Thymus (tissue), 11 donors: Measurements from ENCODE around the gene CEP63. TPM values are rescaled to one million over a fixed set of nuclear protein-coding genes. Genes with fewer than 3 reads are reported as not detected.
A peak's percentile ranks its signal among the peaks of the same experiment; 100 is the strongest.

ENCODE experiments used
- DNase-seq, 9 donors: peaks; one replicate each; pipeline ENCODE4 v3.0.0-alpha.2; 2013; ENCODE audit warnings: low spot score in 9 of 9, low read depth in 6 of 9, missing footprints in 1 of 9
- H3K27ac ChIP-seq, 2 donors: one replicate each; pipeline ENCODE4 v1.5.1; 2013; ENCODE audit warnings: control low read depth in 1 of 2, low read depth in 1 of 2, low read length in 1 of 2, mild to moderate bottlenecking in 1 of 2, moderate library complexity in 1 of 2
- H3K27me3 ChIP-seq, 2 donors: one replicate each; pipeline ENCODE4 v1.5.1; 2013; ENCODE audit warnings: low read length in 1 of 2; ENCODE audit not compliant: control insufficient read depth in 2 of 2, insufficient read depth in 1 of 2
- H3K36me3 ChIP-seq, 2 donors: one replicate each; pipeline ENCODE4 v1.5.1; 2013; ENCODE audit warnings: low read length in 1 of 2, mild to moderate bottlenecking in 1 of 2, moderate library complexity in 1 of 2; ENCODE audit not compliant: control insufficient read depth in 2 of 2, insufficient read depth in 2 of 2
- H3K4me1 ChIP-seq, 2 donors: one replicate each; pipeline ENCODE4 v1.5.1; 2013; ENCODE audit warnings: low read length in 2 of 2; ENCODE audit not compliant: control insufficient read depth in 2 of 2, insufficient read depth in 2 of 2
- H3K4me3 ChIP-seq, 2 donors: one replicate each; pipeline ENCODE4 v1.5.1; 2013; ENCODE audit warnings: low read length in 2 of 2, control low read depth in 1 of 2, mild to moderate bottlenecking in 1 of 2
- H3K9me3 ChIP-seq, 2 donors: one replicate each; pipeline ENCODE4 v1.5.1; 2013; ENCODE audit warnings: low read length in 1 of 2, mild to moderate bottlenecking in 1 of 2; ENCODE audit not compliant: control insufficient read depth in 2 of 2, insufficient read depth in 1 of 2
- WGBS: extraction: QIAGEN DNeasy Blood & Tissue Kit; methylation state at CpG from one replicate; pipeline ENCODE4 v1.1.7; 2013; 5-methylcytosine and 5-hydroxymethylcytosine counted together
- polyA plus RNA-seq: library from polyadenylated mRNA; stranded (reverse); fragments of 200-250 nt; gene quantifications from one replicate; pipeline ENCODE4 v1.2.3, GENCODE V29; 2013
- total RNA-seq: library from RNA; stranded (reverse); fragments of 120-200 nt; gene quantifications from one replicate; pipeline ENCODE4 v1.2.4, GENCODE V29; 2013
- donor health status: healthy.

CEP63 gene
- total and polyA plus RNA-seq, 2 donors, result 31.7 to 37.1 TPM

GRCh38 chr3:134474956-134475355 lies 10.9 kb upstream of the CEP63 start:
- Histone ChIP-seq H3K36me3 (peaks cover 6 to 32% of the 10 kb centered on the region in 2 donors), H3K27ac (no peak overlapping the region), H3K9me3 (no peaks in the 10 kb centered on the region), H3K4me1 (peaks cover 0 to 2% of the 10 kb centered on the region in 2 donors), H3K27me3 (no peaks in the 10 kb centered on the region), H3K4me3 (no peak overlapping the region)
- WGBS, result 96% methylated on average over 5 of the region's 5 CpGs
- no peak for DNase-seq

- no peak overlapping the region for H3K27ac ChIP-seq
- 93% methylated on average over 4 of the region's 4 CpGs for WGBS
- H3K9me3 ChIP-seq, result no peaks in the 10 kb centered on the region
- peaks cover 0 to 2% of the 10 kb centered on the region in 2 donors for H3K4me1 ChIP-seq
- H3K36me3 ChIP-seq, result peaks cover 16 to 44% of the 10 kb centered on the region in 2 donors
- no peak for DNase-seq
- no peak overlapping the region for H3K4me3 ChIP-seq
- no peaks in the 10 kb centered on the region for H3K27me3 ChIP-seq
Measured at GRCh38 chr3:134476306-134476705, 9.6 kb upstream of the CEP63 start.

DNA sequence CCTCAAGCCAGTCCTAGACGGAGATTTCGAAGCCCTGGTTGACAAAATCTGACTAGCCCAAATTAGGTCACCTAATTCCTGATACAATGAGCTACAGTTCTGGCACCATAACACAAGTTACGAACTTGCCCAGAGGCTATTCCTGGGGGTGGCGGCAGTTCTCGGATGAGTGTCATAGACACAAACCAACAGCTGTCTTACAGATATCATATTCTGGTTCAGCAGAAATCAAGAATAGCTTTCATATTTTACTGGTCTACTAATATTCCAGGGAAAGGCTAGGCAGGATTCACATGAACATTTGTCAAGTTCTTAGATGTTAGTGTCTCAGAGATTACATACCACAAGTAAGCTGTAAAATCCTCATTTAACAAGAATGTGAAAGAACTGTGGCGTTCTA lies 8.9 kb upstream of the CEP63 start:
- no peak overlapping the region for H3K27ac ChIP-seq
- H3K4me1 ChIP-seq, result peaks cover 0 to 2% of the 10 kb centered on the region in 2 donors
- H3K27me3 ChIP-seq, result no peaks in the 10 kb centered on the region
- peaks cover 20 to 51% of the 10 kb centered on the region in 2 donors for H3K36me3 ChIP-seq
- H3K4me3 ChIP-seq, result no peak overlapping the region
- 91% methylated on average over 6 of the region's 6 CpGs for WGBS
- no peak for DNase-seq
- no peaks in the 10 kb centered on the region for H3K9me3 ChIP-seq

GRCh38 chr3:134477938-134478337 lies 7.9 kb upstream of the CEP63 start:
- Histone ChIP-seq H3K27me3 (no peaks in the 10 kb centered on the region), H3K36me3 (peaks cover 20 to 60% of the 10 kb centered on the region in 2 donors)
- 100% methylated on average over 2 of the region's 2 CpGs for WGBS

DNA sequence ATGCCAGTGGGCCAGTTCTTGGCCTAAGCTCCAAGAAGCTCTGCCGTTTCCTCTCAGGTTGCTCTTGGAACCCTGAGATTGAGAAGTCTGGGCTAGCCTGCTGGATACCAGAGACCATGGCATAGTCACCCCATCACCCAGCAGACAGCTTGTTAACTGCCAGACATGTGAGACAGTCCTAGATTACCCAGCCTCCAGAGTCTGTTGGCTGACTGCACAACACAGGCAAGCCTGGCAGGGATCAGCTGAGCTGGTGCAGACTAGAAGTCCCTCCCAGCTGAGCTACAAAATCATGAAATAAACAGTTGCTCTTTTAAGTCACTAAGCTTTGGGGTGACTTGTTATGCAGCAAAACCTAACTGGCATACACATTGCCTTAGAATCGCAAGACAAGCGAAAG lies 5.3 kb upstream of the CEP63 start:
- Histone ChIP-seq H3K27ac (no peak overlapping the region), H3K4me3 (no peak overlapping the region), H3K9me3 (no peaks in the 10 kb centered on the region), H3K27me3 (no peaks in the 10 kb centered on the region), H3K4me1 (peaks cover 12 to 19% of the 10 kb centered on the region in 2 donors), H3K36me3 (peaks cover 20 to 60% of the 10 kb centered on the region in 2 donors)
- no peak for DNase-seq
- WGBS, result 98% methylated on average over 3 of the region's 3 CpGs

More at GRCh38 chr3:134477938-134478337, 7.9 kb upstream of the CEP63 start:
- no peak overlapping the region for H3K27ac ChIP-seq
- DNase-seq, result no peak
- no peaks in the 10 kb centered on the region for H3K9me3 ChIP-seq
- H3K4me3 ChIP-seq, result no peak overlapping the region
- peaks cover 0 to 2% of the 10 kb centered on the region in 2 donors for H3K4me1 ChIP-seq

DNA sequence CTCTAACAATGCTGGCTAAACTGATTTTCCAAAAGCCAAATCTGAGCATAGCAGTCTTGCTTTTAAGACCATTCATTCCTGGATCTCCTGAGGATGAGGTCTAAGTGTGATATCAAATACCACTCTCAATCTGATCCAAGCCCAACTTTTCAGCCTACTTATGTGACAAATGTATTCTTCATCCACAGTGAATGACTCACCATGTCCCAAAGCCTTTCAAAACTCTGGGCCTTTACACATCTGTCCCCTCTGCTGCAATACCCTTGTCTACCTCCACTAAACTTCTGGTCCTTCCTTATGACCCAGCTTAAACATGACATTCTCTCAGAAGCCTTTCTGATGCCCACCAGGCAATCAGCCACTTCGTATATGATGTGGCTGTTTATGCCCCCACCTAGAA lies 4.7 kb upstream of the CEP63 start:
- H3K27me3 ChIP-seq, result no peaks in the 10 kb centered on the region
- DNase-seq, result no peak
- H3K27ac ChIP-seq, result no peak overlapping the region
- H3K9me3 ChIP-seq, result no peaks in the 10 kb centered on the region
- H3K36me3 ChIP-seq, result peaks cover 20 to 58% of the 10 kb centered on the region in 2 donors
- peaks cover 12 to 19% of the 10 kb centered on the region in 2 donors for H3K4me1 ChIP-seq
- 97% methylated on average over 1 of the region's 1 CpG for WGBS
- no peak overlapping the region for H3K4me3 ChIP-seq

- Histone ChIP-seq H3K36me3 (peaks cover 14 to 44% of the 10 kb centered on the region in 2 donors), H3K9me3 (no peaks in the 10 kb centered on the region), H3K27me3 (no peaks in the 10 kb centered on the region), H3K4me1 (peaks cover 12 to 19% of the 10 kb centered on the region in 2 donors), H3K4me3 (no peak overlapping the region), H3K27ac (no peak overlapping the region)
- DNase-seq, result no peak
- 97% methylated on average over 3 of the region's 3 CpGs for WGBS
Measured at GRCh38 chr3:134482622-134483021, 3.2 kb upstream of the CEP63 start.

- Histone ChIP-seq H3K27ac (no peak overlapping the region), H3K4me3 (no peak overlapping the region), H3K4me1 (peaks cover 12 to 25% of the 10 kb centered on the region in 2 donors), H3K27me3 (no peaks in the 10 kb centered on the region), H3K36me3 (peaks cover 14 to 41% of the 10 kb centered on the region in 2 donors), H3K9me3 (no peaks in the 10 kb centered on the region)
- DNase-seq, result no peak
- WGBS, result 53% methylated on average over 7 of the region's 7 CpGs
Measured at GRCh38 chr3:134483195-134483900, 2.5 kb upstream of the CEP63 start.

- DNase-seq, result peak in 3 of 9 donors; percentile 11 to 22 (median 14)
- Histone ChIP-seq H3K27me3 (no peaks in the 10 kb centered on the region), H3K9me3 (no peaks in the 10 kb centered on the region), H3K4me3 (peak overlapping the region; percentile 63 to 99), H3K27ac (peak overlapping the region; percentile 96 to 97), H3K4me1 (peaks cover 12 to 25% of the 10 kb centered on the region in 2 donors), H3K36me3 (peaks cover 14 to 32% of the 10 kb centered on the region in 2 donors)
- under 1% methylated on average over 24 of the region's 24 CpGs for WGBS
Measured at GRCh38 chr3:134485075-134485717, 661 bp upstream of the CEP63 start.
